GM12801 (cell line): Measurements from ENCODE around the gene LPAR2.

Experiments
- CTCF ChIP-seq: IDR thresholded peaks from one replicate; pipeline ENCODE4 v1.5.1; 2011; ENCODE audit warnings: control low read depth; ENCODE audit not compliant: insufficient read length; ENCODE audit errors: extremely low read depth

The LPAR2 gene

GRCh38 chr19:19623383-19623782 is 4.6 kb downstream of the LPAR2 start:
- TF ChIP-seq CTCF: no peak

- TF ChIP-seq CTCF: no peak
Observed at GRCh38 chr19:19619849-19620210, 8.2 kb downstream of the LPAR2 start.

- TF ChIP-seq CTCF: no peak
Observed at GRCh38 chr19:19619181-19619848, 8.7 kb downstream of the LPAR2 start.

- TF ChIP-seq CTCF: no peak
Observed at GRCh38 chr19:19618219-19619051, 9.6 kb downstream of the LPAR2 start, which contains the start of gene PBX4. Gene PBX4 (minus strand): TSS chr19:19618687. CDS start chr19:19618629, 58 bp downstream.

- TF ChIP-seq CTCF: no peak
Observed at GRCh38 chr19:19615086-19615485, 12.9 kb downstream of the LPAR2 start.

GRCh38 chr19:19613506-19613905 is 14.5 kb downstream of the LPAR2 start:
- TF ChIP-seq CTCF: no peak

- TF ChIP-seq CTCF: no peak
Observed at GRCh38 chr19:19610376-19611202, 17.4 kb downstream of the LPAR2 start.
